ENCODE measurements around the gene SLC25A13.

The SLC25A13 gene

DNA sequence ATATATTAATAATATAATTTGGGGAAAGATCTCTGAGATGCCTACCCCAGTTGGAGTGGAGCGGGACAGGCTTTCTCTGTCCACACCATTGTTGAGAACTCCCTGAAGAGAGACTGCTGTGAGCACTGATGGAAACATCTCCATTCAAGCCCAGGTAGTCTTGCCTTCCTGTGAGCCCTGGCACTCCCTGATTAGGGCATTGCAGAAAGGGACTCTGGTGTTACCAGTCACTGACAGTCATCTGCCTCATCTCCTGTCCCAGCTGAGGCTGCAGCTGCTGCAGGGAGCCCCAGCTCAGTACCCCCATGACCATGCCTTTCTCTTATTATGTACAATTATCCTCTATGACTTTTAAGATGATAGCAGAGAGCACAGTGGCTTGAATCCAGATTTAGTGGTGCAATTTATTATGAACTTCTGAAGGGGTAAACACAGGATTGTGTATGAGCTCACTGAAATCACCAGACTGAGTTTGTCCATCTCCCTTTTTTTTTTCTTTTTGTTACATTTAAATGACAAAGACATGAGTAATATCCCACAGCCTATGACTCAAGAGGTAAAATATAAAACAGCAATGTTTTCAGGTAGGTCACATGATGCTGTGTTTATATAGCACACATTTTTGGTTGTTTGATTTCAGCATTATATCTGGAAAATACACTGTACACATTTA lies 236.9 kb downstream of the SLC25A13 start:
- DNase-seq: no peak

GRCh38 chr7:96080027-96080426 lies 241.9 kb downstream of the SLC25A13 start:
- no peak for DNase-seq

DNA sequence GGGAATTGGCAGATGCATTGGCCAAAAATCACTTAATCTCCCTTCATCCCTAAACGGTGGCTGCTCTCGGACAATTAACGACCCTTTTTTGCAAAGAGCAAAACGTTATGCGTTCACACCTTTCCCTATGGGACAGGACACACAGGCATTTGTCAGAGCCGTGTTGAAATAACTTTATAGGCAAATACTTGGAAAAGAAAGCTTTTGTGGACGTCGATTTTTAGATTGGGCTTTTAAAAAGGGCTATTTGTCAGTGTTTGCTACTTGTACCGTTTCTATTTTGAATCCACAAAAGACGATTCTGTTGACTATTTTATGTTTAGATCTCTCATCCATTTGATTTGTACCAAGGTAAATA lies 245.6 kb downstream of the SLC25A13 start:
- no peak for DNase-seq

DNA sequence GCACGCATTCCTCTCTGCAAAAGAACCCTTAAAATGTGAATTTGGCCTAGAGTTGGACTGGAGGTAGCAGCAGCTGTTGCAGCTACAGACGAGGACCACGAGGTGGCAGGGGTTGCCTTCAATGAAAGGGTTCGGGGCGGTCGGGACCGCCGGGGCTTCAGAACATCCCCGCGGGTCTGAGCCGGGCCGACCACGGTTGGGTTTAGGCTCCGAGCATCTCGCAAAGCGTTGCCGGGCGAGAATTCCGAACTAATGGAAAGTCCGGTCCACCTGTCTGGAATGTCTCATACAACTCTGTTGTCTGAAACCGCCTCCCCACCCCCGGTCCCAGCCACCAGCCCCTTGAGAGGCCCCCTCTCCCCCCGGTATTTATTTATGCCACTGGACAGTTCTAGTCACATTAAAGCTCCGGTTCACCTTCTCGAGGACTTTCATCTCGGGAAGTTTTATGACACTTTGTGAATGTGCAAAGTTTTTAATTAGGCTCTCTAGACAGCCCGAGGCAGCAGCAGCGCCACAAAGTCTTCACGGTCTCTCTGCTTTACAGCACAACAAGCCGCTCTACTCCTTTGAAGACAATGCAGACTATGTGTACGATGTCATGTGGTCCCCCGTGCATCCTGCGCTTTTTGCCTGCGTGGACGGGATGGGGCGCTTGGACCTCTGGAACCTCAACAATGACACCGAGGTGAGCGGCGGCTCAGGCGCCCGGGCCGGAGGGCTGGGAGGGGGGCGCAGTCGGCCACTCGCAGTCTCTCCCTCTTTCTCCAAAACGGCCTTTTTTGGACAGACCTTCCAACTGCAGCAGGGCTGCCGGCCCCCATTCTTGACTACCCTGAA lies 246.2 kb downstream of the SLC25A13 start:
- DNase-seq: peak; percentile 41 to 56

- no peak for DNase-seq
Observed at GRCh38 chr7:96074871-96075270, 247.0 kb downstream of the SLC25A13 start.

All from activated CD4-positive, alpha-beta T cell treated with anti-CD3 and anti-CD28 coated beads, Interleukin-2, amount 50 U/mL, for 48 hours (primary cell).